Articular chondrocyte of knee joint (primary cell): ENCODE data around the gene KRT9. TPM values are rescaled to one million over a fixed set of nuclear protein-coding genes. Genes with fewer than 3 reads are reported as not detected.

Source experiments
- total RNA-seq: library from RNA; depleted of rRNA; stranded (reverse); fragments of >200 nt; gene quantifications from 2 replicates; pipeline ENCODE4 v1.2.3, GENCODE V29; 2012

KRT9 gene, protein sequence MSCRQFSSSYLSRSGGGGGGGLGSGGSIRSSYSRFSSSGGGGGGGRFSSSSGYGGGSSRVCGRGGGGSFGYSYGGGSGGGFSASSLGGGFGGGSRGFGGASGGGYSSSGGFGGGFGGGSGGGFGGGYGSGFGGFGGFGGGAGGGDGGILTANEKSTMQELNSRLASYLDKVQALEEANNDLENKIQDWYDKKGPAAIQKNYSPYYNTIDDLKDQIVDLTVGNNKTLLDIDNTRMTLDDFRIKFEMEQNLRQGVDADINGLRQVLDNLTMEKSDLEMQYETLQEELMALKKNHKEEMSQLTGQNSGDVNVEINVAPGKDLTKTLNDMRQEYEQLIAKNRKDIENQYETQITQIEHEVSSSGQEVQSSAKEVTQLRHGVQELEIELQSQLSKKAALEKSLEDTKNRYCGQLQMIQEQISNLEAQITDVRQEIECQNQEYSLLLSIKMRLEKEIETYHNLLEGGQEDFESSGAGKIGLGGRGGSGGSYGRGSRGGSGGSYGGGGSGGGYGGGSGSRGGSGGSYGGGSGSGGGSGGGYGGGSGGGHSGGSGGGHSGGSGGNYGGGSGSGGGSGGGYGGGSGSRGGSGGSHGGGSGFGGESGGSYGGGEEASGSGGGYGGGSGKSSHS
- not detected in 2 replicates for total RNA-seq

DNA sequence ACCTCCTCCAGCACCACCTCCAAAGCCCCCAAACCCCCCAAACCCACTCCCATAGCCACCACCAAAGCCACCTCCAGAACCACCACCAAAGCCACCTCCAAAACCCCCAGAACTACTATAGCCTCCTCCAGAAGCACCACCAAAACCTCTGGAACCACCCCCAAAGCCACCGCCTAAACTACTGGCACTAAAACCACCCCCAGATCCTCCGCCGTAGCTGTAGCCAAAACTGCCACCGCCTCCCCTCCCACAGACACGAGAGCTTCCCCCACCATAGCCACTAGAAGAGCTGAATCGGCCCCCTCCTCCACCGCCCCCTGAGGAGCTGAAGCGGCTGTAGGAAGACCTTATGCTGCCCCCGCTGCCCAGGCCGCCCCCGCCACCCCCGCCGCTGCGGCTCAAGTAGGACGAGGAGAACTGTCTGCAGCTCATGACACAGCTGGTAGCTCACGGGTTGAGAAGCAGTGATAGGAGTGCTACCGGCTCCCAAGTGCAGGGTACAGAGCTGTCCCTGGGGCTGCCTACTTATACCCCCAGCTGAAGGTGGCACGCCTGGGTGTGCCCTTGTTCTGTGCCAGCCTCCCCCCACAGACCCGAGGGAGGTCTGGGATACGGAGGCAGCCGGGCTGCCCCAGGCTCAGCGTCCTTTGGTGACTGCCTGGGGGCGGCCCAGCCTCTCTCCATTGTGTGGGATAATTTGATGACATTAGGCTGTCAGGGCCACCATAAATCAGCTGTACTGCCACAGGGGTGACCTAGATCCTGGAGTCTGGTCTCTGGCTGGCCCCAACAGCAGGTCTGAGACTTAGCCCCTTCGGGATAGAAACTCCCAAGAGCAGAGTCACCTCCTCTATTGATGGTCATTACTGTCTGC lies at the start of gene KRT9:
TSS of gene KRT9 (minus strand) at position 499 of the 874 bp plus-strand sequence. CDS start at position 432, 67 bp downstream.

DNA sequence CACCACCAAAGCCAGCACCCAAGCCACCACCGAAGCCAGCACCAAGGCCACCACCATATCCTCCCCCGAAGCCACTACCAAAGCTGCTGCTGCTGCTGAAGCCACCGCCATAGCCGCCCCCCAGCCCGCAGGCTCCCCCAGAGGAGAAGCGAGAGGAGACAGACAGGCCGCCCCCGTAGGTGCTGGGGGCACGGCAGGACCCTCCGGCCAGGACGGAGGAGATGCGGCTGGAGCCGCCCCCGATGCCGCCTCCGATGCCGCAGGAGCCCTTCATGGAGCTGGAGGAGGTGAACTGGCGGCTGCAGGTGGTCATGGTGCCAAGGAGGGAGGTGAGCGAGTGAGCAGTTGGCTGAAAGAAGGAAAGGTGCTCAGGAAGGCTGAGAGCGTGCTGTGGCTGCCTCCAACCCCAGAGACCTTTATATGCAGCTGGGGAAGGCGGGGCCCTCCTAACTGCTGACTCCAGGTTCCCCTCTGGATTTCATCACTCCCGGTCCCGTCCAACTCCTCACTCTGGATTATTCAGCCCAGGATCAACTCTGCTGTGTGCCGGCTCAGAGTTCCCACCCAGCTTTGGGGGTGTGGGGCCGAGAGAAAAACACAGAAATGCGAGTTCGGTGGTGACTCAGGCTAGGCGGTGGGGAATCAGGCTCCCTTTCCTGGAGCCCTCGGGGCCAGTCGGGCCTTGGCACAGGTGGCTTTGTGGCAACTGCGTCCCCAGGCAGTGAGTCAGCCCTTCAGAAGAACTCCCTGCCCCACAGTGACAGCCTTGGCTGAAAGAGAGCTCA lies 40.7 kb upstream of the KRT9 start, which contains the start of gene KRT16:
TSS of gene KRT16 (minus strand) at position 392 of the 785 bp plus-strand sequence. CDS start at position 313, 79 bp downstream.

DNA sequence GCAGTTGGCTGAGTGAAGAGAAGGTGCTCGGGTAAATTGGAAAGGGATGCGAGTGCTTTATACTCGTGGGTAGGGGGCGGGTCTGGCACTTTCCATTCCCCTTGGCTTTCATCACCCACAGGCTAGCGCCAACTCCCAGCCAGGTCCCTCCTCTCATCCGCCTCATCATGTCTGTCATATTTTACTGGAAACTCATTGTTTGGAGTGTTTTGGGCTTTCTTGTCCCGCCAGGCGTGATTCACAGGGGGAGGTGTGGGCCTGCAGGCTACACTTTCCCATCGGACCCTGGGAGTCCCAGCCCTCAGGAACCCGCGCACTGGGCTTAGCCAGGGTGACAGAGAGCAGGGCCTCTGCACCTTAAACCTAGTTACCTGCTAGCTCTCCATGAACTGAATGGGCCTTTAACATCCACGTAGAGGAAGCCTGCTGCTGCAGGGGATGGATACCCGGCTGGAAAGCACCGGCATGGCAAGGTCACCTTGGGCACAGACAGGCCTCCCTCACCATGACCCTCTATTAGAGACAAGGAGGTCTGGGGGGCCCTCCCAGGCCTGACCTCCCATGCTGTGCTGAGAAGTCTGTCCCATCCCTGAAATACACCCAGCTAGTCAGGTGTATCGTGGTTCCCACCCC lies 15.1 kb upstream of the KRT9 start, which contains the start of gene KRT14:
TSS of gene KRT14 (minus strand) at position 33 of the 633 bp plus-strand sequence. CDS start 61 bp downstream, outside the sequence.

DNA sequence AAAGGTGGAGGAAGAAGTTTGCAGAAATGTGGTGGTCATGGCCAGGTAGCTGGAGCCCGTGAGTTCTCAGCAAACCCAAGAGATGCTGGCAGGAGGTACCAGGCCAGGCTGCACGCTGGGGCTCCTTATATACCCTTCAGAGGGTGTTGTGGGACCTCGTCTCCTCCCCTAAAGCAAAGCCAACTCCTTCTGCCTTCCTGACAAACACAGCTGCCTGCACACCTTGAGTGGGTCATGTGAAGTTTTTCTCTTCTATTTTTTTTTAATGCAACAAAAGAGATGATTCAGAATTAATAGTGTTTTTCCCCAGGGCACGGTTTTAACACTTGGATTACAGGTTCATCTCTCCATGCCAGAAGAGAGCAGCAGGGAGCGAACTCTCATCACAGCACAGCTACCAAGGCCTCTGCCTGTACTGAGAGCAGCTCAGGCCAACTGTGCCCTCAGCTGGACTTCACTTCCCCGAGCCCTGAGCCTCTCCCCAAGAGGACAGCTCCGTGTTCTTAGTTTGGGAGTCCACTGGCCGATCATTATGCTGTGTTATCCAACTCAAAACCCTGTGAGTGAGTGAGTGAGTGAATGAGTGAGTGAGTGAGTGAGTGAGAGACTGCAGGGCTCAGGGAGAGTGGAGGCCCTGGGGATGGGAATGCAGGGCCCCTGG lies 52.9 kb downstream of the KRT9 start, which contains the start of gene KRT15:
TSS of gene KRT15 (minus strand) at position 102 of the 661 bp plus-strand sequence. CDS start at position 39, 63 bp downstream.

Other genes starting within 250 kb of the KRT9 start
- gene KRT33A, start 221.2 kb downstream of the KRT9 start, total RNA-seq = not detected in 2 replicates
- gene KRT33B, start 202.2 kb downstream of the KRT9 start, total RNA-seq = not detected in 2 replicates
- 0.13 TPM in 1 of 2 replicates, not detected in the other for gene KRT34, start 189.8 kb downstream of the KRT9 start, total RNA-seq
- gene KRT31, start 174.5 kb downstream of the KRT9 start, total RNA-seq = not detected in 2 replicates
- gene KRT37, start 147.5 kb downstream of the KRT9 start, total RNA-seq = not detected in 2 replicates
- not detected in 2 replicates for gene KRT38, start 131.1 kb downstream of the KRT9 start, total RNA-seq
- not detected in 2 replicates for gene KRT32, start 104.7 kb downstream of the KRT9 start, total RNA-seq
- gene KRT35, start 90.9 kb downstream of the KRT9 start, total RNA-seq = not detected in 2 replicates
- gene KRT36, start 82.1 kb downstream of the KRT9 start, total RNA-seq = not detected in 2 replicates
- gene KRT13, start 66.4 kb downstream of the KRT9 start, total RNA-seq = not detected in 2 replicates
- gene KRT15, start 53.2 kb downstream of the KRT9 start, total RNA-seq = 0.11 TPM in 1 of 2 replicates, not detected in the other
- 0.26 and 1.6 TPM in 2 replicates for gene KRT19, start 43.8 kb downstream of the KRT9 start, total RNA-seq
- gene KRT14, start 14.8 kb upstream of the KRT9 start, total RNA-seq = 0.78 and 1.6 TPM in 2 replicates
- gene KRT16, start 40.7 kb upstream of the KRT9 start, total RNA-seq = 2.7 and 4.1 TPM in 2 replicates
- 1.7 and 3.7 TPM in 2 replicates for gene KRT17, start 52.5 kb upstream of the KRT9 start, total RNA-seq
- 98.0 and 127 TPM in 2 replicates for gene EIF1, start 116.8 kb upstream of the KRT9 start, total RNA-seq
- gene GAST, start 140.3 kb upstream of the KRT9 start, total RNA-seq = not detected in 2 replicates
- gene HAP1, start 162.6 kb upstream of the KRT9 start, total RNA-seq = 0.11 TPM in 1 of 2 replicates, not detected in the other
- 5.1 and 9.0 TPM in 2 replicates for gene JUP, start 214.7 kb upstream of the KRT9 start, total RNA-seq
- gene P3H4, start 239.9 kb upstream of the KRT9 start, total RNA-seq = 41.6 and 49.8 TPM in 2 replicates
- 340 and 384 TPM in 2 replicates for gene FKBP10, start 240.9 kb upstream of the KRT9 start, total RNA-seq